OCI-LY7 (cell line): ENCODE results near the gene CHCHD6. TPM values are rescaled to one million over a fixed set of nuclear protein-coding genes. Genes with fewer than 3 reads are reported as not detected.

ENCODE experiments used
- BruUV-seq: library from RNA; stranded (reverse); fragments of 400-500 nt; replicated peaks from 2 replicates; lab custom pipeline; 2021; lab: Mats Ljungman, UMichigan
- CTCF ChIA-PET: fragments of 300-600 bp; sonication (Branson Sonifier 250); formaldehyde crosslinking; loops from one replicate; lab custom pipeline; 2022; ENCODE audit warnings: antibody characterized with exemption; ENCODE audit not compliant: unreplicated experiment; lab: Charles Lee
- POLR2A ChIA-PET: fragments of 300-600 bp; sonication (Branson Sonifier 250); formaldehyde crosslinking; loops from one replicate; lab custom pipeline; 2022; ENCODE audit warnings: antibody characterized with exemption; lab: Charles Lee
- DNase-seq: peaks from one replicate; pipeline ENCODE4 v3.0.0-alpha.2; 2015; ENCODE audit warnings: low spot score
- H2AFZ ChIP-seq: fragments of 200-600 bp; sonication (generic), shearing (Covaris generic); 2 replicates; pipeline ENCODE4 v1.6.1; 2014; ENCODE audit warnings: mild to moderate bottlenecking, antibody characterized with exemption, low read length, moderate library complexity
- H3K27ac ChIP-seq: fragments of 200-600 bp; sonication (generic); 2 replicates; pipeline ENCODE4 v1.5.1; 2014; ENCODE audit warnings: mixed run types, low read depth, mild to moderate bottlenecking, moderate library complexity, low read length, inconsistent platforms; ENCODE audit not compliant: poor library complexity, severe bottlenecking
- H3K36me3 ChIP-seq: fragments of 200-600 bp; sonication (generic); 2 replicates; pipeline ENCODE4 v1.6.1; 2014; ENCODE audit warnings: mild to moderate bottlenecking, antibody characterized with exemption, low read length, moderate library complexity, mixed read lengths; ENCODE audit not compliant: insufficient read depth
- H3K4me1 ChIP-seq: fragments of 200-600 bp; sonication (generic); 2 replicates; pipeline ENCODE4 v1.5.1; 2014; ENCODE audit warnings: mild to moderate bottlenecking, low read length; ENCODE audit not compliant: insufficient read depth, poor library complexity, severe bottlenecking
- H3K4me2 ChIP-seq: fragments of 200-600 bp; sonication (generic); 2 replicates; pipeline ENCODE4 v1.6.1; 2014; ENCODE audit warnings: mild to moderate bottlenecking, low read length
- H3K4me3 ChIP-seq: fragments of 200-600 bp; sonication (generic); 2 replicates; pipeline ENCODE4 v1.5.1; 2014; ENCODE audit warnings: mild to moderate bottlenecking, low read depth, low read length; ENCODE audit not compliant: poor library complexity, severe bottlenecking
- H3K79me2 ChIP-seq: fragments of 200-600 bp; sonication (generic); 2 replicates; pipeline ENCODE4 v1.6.1; 2016; ENCODE audit warnings: low read depth, mild to moderate bottlenecking, low read length, moderate library complexity, mixed read lengths; ENCODE audit not compliant: insufficient read depth
- H3K9me2 ChIP-seq: fragments of 200-600 bp; sonication (generic); 2 replicates; pipeline ENCODE4 v1.6.1; 2016; ENCODE audit warnings: mild to moderate bottlenecking, low read length, mixed read lengths; ENCODE audit not compliant: insufficient read depth
- H3K9me3 ChIP-seq: fragments of 200-600 bp; sonication (generic); 2 replicates; pipeline ENCODE4 v1.6.1; 2014; ENCODE audit warnings: mild to moderate bottlenecking, mixed run types, low read length, mixed read lengths
- H4K20me1 ChIP-seq: fragments of 200-600 bp; sonication (generic); 2 replicates; pipeline ENCODE4 v1.6.1; 2014; ENCODE audit warnings: mild to moderate bottlenecking, antibody characterized with exemption, low read length, moderate library complexity, mixed read lengths; ENCODE audit not compliant: insufficient read depth
- EZH2phosphoT487 ChIP-seq: fragments of 200-600 bp; sonication (generic); IDR thresholded peaks from 2 replicates; pipeline ENCODE4 v1.6.1; 2018; ENCODE audit warnings: low read depth, borderline replicate concordance, mild to moderate bottlenecking, mixed run types, antibody characterized with exemption, low read length, moderate library complexity, mixed read lengths
- intact Hi-C: fragments of 100-400 bp; cut with micrococcal nuclease; formaldehyde crosslinking; loops from one replicate; pipeline ENCODE4 v1.10.0; 2022; ENCODE audit not compliant: unreplicated experiment
- total RNA-seq, 2 experiments: library from RNA; depleted of rRNA in 1 of 2; stranded (reverse); fragments of >200 nt in 1 of 2; shearing (Covaris generic) in 1 of 2; gene quantifications; 2 replicates each; pipeline ENCODE4 v1.2.3, GENCODE V29; 2014 to 2022
- TF ChIP-seq, protein P1 (sequence below): fragments of 200-600 bp; sonication (generic); conservative IDR thresholded peaks from 2 replicates; pipeline ENCODE4 v1.5.1; 2014; ENCODE audit warnings: mild to moderate bottlenecking, antibody characterized with exemption, low read length, moderate library complexity, mixed read lengths

Gene CHCHD6
- total RNA-seq, 2 experiments from 2014 or later = 14.7 to 21.2 TPM

DNA sequence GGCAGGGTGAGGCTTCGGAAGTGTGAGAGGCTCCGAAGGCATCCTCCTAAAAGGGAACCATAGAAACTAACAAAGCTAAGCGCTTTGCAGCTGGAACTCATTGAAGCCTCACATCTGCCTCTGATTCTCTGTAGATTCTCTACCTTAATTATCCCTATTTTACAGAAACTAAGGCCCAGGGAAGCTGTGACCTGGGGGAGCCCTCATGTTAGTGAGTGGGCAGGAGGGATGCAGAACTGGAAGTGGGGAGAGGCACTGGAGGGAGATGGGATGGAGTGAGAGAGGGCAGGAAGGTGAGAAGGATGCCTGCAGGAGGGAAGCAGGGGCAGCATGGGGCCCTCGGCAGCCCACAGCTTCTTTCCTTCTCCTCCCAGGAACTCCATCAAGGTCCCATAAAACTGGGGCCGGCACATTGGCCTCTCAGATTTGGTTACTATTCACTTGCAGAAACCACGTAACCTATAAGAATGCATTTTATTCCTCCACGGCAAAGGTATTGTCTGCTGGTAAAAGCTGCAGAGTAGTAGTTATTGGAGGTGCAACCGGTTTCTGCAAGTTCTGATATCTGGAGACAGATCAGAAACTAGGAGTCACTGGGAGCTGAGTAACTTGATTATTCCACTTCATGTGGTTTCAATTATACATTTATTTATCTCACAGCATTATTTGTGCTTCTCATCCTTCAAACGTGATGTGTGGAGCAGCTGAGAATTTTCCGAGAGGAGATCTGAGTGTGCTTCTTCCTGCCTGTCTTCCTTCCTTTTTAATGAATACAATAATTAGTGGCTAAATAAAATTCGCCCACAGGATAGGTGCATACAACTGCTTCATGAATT, 24.0 kb upstream of the CHCHD6 start:
- no peaks in the 10 kb centered on the region for H3K9me3 ChIP-seq
- no peaks in the 10 kb centered on the region for H4K20me1 ChIP-seq
- CTCF ChIA-PET = interaction anchor here (1.0 kb wide), 1 partner anchor 769 kb away, joined by 4 read pairs; no protein-coding TSS in a partner anchor
- H3K79me2 ChIP-seq = no peaks in the 10 kb centered on the region
- no peak overlapping the region for H3K4me2 ChIP-seq
- H3K36me3 ChIP-seq = no peaks in the 10 kb centered on the region
- intact Hi-C loops = loop anchor here (1.0 to 10.0 kb wide), 3 partner anchors 302 to 865 kb away; no protein-coding TSS in a partner anchor
- POLR2A ChIA-PET = no interaction called here
- TF ChIP-seq, protein P1, sequence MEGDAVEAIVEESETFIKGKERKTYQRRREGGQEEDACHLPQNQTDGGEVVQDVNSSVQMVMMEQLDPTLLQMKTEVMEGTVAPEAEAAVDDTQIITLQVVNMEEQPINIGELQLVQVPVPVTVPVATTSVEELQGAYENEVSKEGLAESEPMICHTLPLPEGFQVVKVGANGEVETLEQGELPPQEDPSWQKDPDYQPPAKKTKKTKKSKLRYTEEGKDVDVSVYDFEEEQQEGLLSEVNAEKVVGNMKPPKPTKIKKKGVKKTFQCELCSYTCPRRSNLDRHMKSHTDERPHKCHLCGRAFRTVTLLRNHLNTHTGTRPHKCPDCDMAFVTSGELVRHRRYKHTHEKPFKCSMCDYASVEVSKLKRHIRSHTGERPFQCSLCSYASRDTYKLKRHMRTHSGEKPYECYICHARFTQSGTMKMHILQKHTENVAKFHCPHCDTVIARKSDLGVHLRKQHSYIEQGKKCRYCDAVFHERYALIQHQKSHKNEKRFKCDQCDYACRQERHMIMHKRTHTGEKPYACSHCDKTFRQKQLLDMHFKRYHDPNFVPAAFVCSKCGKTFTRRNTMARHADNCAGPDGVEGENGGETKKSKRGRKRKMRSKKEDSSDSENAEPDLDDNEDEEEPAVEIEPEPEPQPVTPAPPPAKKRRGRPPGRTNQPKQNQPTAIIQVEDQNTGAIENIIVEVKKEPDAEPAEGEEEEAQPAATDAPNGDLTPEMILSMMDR = no peak
- no peak for TF ChIP-seq EZH2phosphoT487
- no peak for DNase-seq
- no TSS peak for BruUV-seq
- H2AFZ ChIP-seq = no peak overlapping the region
- no peak overlapping the region for H3K4me3 ChIP-seq
- peaks cover 27% of the 10 kb centered on the region for H3K4me1 ChIP-seq
- H3K27ac ChIP-seq = no peak overlapping the region
- H3K9me2 ChIP-seq = no peaks in the 10 kb centered on the region

DNA sequence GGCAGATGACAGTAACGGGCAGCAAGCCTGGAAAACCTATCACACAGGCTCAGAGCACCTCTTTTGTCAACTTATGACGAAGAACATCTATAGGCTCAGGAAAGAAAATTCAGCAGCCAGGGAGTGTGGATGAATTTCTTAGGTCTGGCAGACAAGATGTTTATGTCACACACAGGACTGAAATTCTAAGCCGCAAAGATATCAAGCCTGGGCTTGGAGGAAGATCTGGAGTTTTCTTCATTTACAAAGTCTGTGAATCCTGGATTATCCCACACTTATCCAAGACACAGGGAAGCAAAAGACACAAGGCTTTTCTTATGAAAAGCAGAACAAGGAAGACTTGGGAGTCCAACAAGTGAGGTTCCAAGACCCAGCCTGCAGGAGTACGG, 23.4 kb upstream of the CHCHD6 start:
- TF ChIP-seq, protein P1 = no peak
- TF ChIP-seq EZH2phosphoT487 = no peak

DNA sequence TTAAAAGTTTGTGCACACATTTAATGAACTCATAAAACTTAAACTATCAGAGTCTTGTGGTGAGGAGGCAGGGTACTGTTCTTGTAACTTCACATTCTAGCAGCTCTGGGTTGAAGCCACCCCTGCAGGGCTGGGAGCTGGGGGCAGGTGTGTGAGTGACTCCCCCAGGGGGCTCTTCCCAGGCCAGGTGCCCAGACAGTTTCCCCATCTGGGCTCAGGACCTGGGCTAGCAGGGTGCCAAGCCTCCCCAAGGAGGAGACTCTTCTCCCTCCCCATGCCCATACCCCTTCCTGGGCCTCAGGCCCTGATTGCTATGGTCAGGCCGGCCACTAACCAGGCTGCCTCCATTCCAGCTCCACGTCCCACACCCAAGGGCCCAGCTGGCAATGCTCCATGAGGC, 22.0 kb upstream of the CHCHD6 start:
- intact Hi-C loops = no loop called here
- no peak for DNase-seq
- TF ChIP-seq, protein P1 = no peak
- no peak for TF ChIP-seq EZH2phosphoT487

More for the DNA sequence above, 23.4 kb upstream of the CHCHD6 start:
- BruUV-seq = no TSS peak
- no peak overlapping the region for H3K27ac ChIP-seq
- H3K36me3 ChIP-seq = no peaks in the 10 kb centered on the region
- H3K4me3 ChIP-seq = no peak overlapping the region
- POLR2A ChIA-PET = no interaction called here
- H3K79me2 ChIP-seq = no peaks in the 10 kb centered on the region
- H4K20me1 ChIP-seq = no peaks in the 10 kb centered on the region
- H3K9me3 ChIP-seq = no peaks in the 10 kb centered on the region
- CTCF ChIA-PET = no interaction called here
- no peak overlapping the region for H2AFZ ChIP-seq
- intact Hi-C loops = no loop called here
- peaks cover 27% of the 10 kb centered on the region for H3K4me1 ChIP-seq
- no peak for DNase-seq
- H3K4me2 ChIP-seq = no peak overlapping the region
- H3K9me2 ChIP-seq = no peaks in the 10 kb centered on the region

More for the DNA sequence above, 22.0 kb upstream of the CHCHD6 start:
- Histone ChIP-seq H4K20me1 (no peaks in the 10 kb centered on the region), H3K9me3 (no peaks in the 10 kb centered on the region), H3K79me2 (no peaks in the 10 kb centered on the region), H3K4me1 (peaks cover 27% of the 10 kb centered on the region), H3K27ac (no peak overlapping the region), H3K36me3 (no peaks in the 10 kb centered on the region), H3K9me2 (no peaks in the 10 kb centered on the region), H2AFZ (no peak overlapping the region), H3K4me2 (no peak overlapping the region), H3K4me3 (no peak overlapping the region)
- ChIA-PET CTCF (no interaction called here), POLR2A (no interaction called here)
- BruUV-seq = no TSS peak
